ENCODE data around the gene E2F2.
"Not testable (repeated sequence)": the region's sequence is repeated elsewhere in the genome, so short reads cannot be mapped to it uniquely, and the experiment has no call there.

Gene E2F2

GRCh38 chr1:23546897-23547584, 16.0 kb upstream of the E2F2 start:
- DNase-seq (ENCODE audit: low read depth, low spot score) = no peak

- DNase-seq (ENCODE audit: low read depth, low spot score) = no peak
These were observed 14.8 kb upstream of the E2F2 start for GRCh38 chr1:23545851-23546250.

- peak; percentile 82 for DNase-seq (ENCODE audit: low read depth, low spot score)
These were observed 13.7 kb upstream of the E2F2 start for GRCh38 chr1:23544444-23545389.

- no peak for DNase-seq (ENCODE audit: low read depth, low spot score)
These were observed 12.8 kb upstream of the E2F2 start for GRCh38 chr1:23543707-23544443.

DNA sequence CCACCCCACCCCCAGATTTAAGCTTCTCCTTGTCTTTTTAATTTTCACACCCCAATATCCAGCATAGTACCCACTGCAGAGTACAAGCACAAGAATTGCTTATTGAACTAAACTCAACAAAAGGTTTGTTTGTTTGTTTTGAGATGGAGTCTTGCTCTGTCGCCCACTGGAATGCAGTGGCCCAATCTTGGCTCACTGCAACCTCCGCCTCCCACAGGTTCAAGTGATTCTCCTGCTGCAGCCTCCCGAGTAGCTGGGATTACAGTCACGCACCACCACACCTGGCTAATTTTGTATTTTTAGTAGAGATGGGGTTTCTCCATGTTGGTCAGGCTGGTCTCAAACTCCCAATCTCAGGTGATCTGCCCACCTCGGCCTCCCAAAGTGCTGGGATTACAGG, 11.9 kb upstream of the E2F2 start:
- DNase-seq (ENCODE audit: low read depth, low spot score) = not testable (repeated sequence)

- peak; percentile 100 for DNase-seq (ENCODE audit: low read depth, low spot score)
These were observed 8.7 kb upstream of the E2F2 start for GRCh38 chr1:23539698-23540266.

GRCh38 chr1:23537296-23537973, 6.4 kb upstream of the E2F2 start:
- DNase-seq (ENCODE audit: low read depth, low spot score) = no peak

DNA sequence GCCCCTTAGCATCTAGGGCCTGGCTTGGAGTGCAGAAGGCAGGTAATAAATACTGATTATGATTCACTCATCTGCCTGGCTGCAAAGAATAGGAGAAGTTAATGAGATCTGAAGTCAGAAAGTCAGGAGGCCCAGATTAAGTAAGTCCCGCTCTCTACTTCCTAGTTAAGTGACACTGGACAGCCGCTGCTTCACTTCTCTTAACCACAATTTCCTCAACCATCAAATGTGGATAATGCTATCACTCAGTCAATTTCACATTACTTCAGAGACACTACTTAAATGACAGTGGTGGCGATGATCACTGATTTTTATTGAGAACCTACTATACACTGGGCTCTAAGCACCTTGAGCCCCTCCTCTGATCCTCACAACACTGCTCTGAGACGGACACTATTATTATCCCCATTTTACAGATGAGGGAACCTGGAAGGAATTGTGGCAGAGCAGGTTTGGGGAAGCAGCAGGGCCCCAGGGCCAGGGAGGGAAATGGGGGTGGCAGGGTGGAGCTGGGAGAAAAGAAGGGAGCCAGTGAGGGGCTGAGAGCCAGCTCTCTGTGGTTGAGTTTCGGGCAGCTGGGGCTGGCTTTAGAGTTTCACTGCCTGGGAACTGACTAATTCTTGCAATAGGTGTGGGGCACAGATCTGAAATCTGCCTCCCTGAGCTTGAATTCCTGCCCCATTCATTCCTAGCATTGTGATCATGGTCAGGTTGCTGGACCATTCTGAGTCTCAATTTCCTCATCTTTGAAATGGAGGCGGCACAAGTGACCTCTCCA, 2.4 kb upstream of the E2F2 start:
- no peak for DNase-seq (ENCODE audit: low read depth, low spot score)

DNA sequence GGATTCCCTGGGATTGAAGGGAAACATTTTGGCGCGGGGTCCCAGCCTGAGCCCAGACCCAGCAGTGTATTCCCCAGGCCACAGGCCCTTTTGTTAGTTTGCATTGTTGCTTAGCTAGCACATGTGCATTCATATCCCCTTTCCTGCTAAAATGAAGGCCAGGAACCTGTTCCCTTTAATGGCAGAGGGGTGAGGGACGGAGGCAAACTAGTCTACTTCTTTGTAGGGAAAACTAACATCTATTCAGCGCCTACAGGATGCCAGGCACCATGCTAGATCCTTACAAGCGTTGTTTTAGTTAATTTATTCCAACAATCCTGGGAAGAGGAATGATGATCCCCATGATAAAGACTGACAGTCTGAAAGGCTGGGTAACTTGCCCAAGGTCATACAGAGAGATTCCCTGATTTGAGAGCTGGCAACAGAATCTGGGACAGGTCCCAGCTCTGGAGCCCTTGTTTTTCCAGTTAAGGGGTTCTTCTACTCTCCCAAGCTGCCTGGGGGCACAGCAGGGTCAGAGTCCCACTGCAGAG, 595 bp upstream of the E2F2 start:
- peak; percentile 37 for DNase-seq (ENCODE audit: low read depth, low spot score)

DNA sequence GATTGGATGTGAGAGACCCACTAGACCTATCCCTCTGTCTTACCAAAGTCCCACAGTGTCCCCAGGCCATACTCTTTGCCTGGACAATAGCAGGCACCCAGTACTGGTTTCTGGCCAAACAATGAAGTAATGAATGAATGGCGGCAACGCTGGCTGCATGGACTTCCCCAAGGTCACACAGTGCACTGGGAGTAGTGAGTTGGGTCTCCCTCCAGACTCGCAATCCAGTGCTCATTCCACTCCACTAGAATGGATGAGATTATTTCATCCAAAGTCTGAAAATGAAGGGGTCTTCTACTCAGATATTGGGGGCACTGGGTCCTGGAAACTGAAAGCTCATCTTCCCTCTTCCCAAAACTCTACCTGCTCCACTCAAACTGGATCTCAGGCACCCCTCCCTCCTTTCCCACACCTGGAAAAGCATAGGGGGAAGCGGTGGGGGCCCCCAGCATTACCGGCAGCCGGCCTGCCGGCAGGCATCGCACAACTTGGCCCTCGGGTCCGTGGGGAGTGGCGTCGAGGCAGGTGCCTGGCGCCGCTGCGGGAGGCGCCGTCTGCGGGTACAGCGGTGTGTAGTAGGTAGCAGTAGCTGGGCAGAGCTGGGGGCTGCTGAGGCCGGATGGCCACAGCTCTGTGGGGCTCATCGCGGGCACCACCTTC, 816 bp downstream of the E2F2 start:
- no peak for DNase-seq (ENCODE audit: low read depth, low spot score)

DNA sequence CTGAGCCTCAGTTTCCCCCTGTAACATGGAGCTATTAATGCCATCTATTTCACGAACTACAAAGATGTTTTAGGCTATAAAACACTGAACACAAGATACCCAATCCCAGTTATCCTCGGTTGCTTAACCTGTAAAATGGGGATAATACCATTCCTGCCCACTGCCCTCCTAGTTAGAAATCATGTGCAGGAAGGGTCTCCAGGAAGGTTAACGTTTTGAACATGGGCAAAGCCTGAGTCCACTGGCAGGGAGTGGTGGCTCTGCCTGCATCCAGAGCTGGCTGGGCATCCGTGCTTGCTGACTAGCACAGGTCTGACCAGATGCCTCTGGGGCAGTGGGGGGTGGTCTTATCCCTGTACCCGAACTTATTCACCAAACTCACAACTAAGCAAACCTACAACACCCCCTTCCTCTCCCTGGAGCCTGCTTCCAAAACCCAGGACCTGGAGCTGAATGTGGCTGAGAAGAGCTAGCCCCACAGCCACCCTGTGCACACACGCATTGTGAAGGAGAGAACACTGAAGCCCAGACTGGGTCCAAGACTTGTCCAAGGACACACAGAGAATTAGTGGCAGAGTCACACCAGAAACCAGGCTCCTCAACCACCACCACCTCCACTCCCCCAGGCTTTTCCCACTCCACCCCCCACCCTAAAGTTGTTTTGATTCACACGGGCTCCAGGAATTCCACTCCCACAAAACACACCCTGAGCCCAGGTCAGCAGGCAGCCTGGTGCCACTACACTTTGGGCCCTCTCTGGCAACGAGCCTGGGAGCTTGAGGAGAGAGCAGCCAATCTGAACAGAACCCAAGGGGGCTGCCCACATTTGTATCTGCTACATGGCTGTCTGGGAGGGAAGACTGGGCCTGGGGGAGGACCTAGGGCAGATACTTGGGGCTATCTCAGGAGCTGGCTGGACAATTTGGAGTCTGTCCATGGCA, 1.6 kb downstream of the E2F2 start:
- DNase-seq (ENCODE audit: low read depth, low spot score) = no peak

DNA sequence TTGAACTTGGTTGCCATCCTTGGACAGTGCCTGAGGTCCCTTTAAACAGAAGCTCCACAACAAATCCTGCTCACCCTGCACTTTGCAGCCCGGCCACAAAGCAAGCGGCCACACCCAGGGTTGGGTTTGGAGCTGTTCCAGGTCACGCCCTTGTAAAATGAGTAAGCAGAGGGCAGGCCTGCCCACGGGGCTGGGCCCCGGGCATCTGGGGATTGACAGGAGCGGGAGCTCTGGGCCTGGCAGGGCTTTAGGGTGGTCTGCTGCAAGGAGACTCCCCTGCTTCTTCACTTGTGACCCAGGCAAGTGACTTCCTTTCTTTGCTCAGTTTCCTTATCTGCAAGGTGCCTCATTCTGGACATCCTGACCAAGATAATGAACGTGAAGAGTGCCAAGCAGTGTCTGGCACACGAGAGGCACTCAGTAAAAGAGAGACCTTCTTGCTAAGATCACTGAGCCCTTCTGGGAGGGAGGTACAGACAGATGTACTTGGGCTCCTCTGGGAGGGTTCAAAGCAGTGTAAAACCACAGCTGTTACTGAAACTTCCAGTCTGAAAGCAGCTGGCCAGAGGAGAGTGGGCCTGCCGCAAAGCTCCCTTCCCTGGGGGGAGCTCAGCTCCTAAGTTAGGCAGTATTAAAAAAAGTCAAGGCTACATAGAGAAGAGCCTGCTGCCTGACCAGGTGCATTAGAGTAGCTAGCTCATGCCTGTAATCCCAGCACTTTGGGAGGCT, 2.6 kb downstream of the E2F2 start:
- DNase-seq (ENCODE audit: low read depth, low spot score) = peak; percentile 44

DNA sequence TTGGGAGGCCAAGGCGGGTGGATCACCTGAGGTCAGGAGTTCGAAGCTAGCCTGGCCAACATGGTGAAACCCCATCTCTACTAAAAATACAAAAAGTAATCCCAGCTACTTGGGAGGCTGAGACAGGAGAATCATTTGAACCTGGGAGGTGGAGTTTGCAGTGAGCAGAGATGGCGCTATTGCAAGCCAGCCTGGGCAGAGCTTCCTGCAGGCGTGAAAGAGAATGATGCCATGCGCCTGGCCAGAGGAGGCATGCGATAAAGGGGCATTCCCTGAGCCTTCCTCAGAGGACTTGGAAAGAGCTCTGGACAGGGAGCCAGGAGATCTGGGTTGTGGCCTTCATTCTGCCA, 3.2 kb downstream of the E2F2 start:
- DNase-seq (ENCODE audit: low read depth, low spot score) = no peak

DNA sequence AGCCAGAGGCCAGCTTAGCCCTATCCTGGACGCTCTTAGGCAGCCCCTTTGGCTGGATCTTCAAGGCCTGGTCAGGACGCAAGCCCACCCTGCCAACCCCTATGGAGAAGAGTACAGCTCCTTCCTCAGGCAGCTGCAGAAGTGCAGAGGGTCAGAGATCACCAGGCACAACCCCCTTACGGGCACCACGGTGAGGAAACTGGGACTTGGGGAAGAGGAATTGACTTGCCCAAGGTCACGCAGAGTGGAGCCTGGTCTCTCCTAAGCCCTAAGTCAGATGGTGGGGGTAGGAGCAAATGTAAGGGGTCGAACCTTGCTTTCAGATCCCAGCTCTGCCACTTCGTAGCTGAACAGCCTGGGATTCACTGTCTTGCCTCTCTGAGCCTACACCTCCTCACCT, 3.7 kb downstream of the E2F2 start:
- no peak for DNase-seq (ENCODE audit: low read depth, low spot score)

- no peak for DNase-seq (ENCODE audit: low read depth, low spot score)
These were observed 4.5 kb downstream of the E2F2 start for GRCh38 chr1:23526329-23527041.

DNA sequence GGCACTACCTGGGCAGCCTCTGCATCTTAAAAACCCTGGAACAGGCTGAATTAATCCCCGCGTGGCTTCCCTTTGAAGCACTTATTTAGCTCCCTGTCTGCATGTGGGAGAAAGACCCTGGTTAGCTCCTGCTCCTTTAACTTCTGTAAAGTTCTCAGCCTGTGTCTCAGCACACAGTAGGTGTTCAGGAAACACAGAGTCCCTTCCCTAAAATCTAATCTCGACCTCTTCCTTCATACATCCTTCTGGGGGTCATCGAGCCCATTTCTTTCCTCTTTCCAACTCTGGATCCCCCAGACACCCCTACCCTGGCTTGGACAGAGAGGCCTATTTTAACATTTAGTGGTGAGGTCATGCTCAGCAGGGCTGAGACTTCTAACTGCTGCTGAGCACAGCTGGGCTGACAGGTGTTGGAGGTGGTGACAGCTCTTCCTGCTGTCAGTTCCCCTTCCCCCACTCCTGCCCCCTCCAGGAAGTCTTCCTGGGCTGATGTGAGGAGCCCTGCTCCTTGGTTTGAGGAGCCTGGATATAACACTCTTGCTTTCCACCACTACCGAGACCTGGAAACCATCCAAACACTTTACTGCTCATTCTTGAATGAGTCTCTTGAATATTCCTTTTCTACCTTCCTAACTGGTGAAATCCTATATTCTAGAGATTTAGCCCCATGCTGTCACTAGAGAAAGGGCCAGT, 5.3 kb downstream of the E2F2 start:
- no peak for DNase-seq (ENCODE audit: low read depth, low spot score)
